NCI-H82 treated with DMSO at 0.1 percent for 48 hours (cell line): ENCODE measurements around the gene ZNF71.
"Not testable (repeated sequence)": the region's sequence is repeated elsewhere in the genome, so short reads cannot be mapped to it uniquely, and the experiment has no call there.

Experiments
- DNase-seq: peaks from one replicate; lab custom pipeline; 2025; ENCODE audit not compliant: unreplicated experiment; lab: John Stamatoyannopoulos, UW

The ZNF71 gene

DNA sequence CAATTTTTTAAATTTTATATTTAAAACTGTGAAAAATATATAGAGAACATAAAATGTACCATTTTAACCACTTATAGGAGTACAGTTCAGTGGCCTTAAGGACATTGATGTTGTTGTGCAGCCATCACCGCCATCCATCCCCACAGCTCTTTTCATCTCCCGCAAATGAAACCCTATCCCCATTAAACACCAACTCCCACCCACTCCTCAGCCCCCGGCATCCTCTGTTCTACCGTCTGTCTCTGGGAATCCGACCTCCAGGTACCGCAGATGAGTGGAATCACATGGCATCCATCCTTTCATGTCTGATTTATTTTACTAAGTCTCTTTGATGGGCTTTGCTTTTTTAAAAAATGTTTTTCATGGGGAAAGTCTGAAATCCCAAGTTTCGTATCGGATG, 24.0 kb downstream of the ZNF71 start:
- no peak for DNase-seq

DNA sequence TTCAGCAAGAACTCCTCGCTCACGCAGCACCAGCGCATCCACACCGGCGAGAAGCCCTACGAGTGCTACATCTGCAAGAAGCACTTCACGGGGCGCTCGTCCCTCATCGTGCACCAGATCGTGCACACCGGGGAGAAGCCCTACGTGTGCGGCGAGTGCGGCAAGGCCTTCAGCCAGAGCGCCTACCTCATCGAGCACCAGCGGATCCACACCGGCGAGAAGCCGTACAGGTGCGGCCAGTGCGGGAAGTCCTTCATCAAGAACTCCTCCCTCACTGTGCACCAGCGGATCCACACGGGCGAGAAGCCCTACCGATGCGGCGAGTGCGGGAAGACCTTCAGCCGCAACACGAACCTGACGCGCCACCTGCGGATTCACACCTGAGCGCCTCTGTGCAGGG, 27.3 kb downstream of the ZNF71 start:
- no peak for DNase-seq

DNA sequence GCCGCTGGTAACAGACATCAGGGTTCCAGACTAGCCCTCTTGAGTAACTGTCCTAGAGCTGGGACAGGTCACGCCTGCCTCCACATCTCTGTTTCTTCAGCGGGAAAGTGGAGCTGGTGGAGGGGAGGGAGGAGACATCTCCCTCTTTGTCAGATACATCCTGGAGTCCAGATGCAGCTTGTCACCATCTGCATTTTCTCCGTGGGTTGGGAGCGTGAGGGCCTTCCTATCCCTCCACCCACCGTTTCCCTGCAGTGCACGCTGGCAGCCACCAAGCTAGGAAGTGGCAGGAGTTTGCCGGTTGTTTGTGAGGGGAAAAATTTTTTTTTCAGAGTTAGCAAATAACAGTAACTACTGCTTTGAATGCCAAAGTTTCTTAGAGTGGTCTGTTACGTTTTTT, 27.9 kb downstream of the ZNF71 start:
- DNase-seq: no peak

DNA sequence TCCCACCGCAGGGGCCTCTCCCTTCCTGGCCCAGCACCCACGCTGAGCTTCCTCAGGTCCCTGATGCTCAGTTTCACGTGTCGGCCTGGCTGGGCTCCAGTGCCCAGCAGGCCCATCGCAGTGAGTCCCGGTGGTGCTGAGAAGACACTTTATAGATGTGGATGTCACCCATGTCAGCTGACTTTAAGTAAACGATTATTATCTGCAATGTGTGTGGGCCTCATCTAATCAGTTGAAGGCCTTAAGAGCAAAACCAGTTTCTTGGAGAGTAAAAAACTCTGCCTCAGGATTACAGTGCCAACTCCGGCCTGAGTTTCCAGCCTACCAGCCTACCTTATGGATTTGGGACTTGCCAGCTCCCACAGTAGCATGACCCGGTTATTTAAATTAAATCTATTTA, 30.6 kb downstream of the ZNF71 start:
- DNase-seq: no peak

DNA sequence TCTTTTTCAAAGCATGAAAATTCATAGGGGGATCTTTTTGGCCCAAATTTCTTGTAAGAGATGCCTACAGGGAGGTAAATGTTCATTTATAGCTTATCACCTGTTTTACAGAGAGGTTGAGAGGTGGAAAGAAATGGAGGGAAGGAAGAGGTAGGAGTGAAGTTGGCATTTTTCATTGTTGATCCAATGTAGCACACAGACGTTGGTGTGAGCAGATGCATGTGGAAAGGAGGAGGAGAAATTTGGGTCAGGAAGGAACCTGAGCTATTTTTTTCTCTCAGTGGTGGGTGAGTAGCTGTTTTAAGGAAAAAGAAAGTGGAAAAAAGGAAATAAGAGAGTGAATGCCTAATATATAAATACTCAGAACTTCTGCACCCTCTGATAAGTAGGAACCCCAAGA, 37.9 kb downstream of the ZNF71 start:
- DNase-seq: no peak

DNA sequence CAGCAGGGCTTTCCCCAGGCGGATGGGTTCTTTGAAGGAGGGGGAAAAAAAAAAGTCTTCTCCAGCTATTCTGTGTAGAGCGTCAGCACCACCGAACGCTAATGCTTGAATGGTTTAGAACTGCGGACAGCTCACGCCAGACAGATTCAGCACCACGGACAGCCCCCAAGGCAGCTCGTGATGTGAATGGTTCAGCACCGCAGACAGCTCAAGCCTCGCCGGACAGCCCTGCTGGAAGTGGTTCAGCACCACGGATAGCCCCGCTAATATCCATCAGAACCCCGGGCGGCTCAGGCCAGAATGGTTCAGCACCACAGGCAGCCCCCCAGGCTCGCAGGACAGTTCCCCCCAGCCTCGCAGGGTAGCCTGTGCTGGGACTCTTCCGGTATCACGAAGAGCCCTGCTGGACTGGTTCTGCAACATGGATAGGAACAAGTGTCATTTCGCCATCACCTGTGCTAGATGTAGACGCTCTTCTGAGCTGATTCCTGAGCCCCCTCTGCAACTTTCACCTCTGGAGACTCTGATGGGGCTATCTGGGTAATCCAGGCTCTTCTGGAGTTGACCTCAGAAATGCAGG, 43.0 kb downstream of the ZNF71 start:
- DNase-seq: no peak

DNA sequence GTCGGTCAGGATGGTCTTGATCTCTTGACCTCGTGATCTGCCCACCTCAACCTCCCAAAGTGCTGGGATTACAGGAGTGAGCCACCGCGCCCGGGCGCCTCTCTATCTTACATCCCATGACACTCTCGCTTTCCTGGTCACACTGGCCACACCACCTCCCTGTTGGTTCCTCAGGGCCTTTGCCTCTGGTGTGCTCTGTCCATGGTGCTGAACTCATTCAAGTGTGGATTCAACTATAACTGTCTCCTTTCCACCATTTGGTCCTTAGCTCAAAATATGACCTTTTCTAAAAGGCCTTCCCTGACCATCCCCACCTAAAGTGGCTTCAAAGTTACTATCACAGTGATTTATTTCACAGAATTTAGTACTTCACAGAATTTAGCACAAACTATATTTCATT, 44.1 kb downstream of the ZNF71 start:
- DNase-seq: no peak

DNA sequence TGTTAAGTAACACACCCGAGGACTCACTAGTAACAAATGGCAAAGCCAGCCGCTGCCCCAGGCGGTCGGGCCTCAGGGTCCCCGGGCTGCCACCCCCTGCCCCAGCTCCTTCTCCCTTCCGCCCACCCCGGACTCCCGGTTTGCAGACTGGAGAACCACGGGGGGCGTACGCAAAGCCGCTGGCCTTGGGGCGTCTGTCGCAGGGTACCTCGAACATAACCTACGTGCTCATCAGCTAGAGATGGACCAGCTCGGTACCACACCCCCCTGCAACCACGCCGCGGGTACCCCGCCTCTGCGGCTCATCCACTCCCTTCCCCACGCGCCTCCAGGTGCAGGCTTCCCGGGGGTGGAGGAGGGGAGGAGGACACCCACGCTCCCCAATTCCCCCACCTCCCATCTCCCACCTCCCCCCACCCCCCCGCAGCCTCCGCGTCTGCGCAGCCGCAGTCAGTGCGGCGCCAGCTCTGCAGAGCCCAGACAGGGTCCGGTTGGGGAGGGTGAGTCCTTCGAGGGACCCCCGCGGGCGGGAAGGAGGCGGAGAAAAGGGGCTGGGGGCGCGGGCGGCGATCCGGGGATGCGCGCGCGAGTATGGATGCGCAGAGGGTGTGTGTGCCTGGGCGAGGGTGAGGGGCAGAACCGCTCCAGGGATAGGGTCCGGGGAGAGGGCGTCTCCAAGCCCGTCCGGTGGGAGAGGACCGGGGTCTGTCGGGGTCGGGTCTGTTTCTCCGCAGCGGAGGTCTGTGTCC, 47.8 kb downstream of the ZNF71 start, which contains the start of gene SMIM17:
SMIM17 (plus strand) TSS at position 449 of the 749 bp plus-strand sequence. CDS start 2,509 bp downstream, outside the sequence.
- no peak for DNase-seq

DNA sequence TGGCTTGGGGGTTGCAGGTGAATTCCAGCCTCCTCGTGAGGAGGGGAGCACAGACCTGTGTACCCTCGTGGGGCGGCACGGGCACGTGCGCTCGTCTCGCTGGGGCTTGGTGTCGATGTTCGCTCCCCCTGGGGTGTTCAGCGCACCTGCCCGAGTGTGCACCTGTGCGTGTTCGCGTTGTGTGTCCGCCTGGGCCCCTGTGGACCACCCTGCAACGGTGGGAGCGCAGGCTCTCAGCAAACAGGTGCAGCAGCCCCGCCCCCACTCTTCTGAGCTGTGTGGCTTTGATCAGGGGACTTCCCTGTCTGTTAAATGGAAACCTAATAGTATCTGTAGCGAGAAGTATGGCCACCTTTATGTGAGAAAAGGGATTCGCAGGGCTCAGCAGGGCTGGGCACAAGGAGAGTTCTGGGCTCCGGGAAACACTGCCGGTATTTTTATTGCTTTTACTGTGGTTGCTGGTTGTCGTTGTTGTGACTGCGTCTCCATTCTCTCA, 48.4 kb downstream of the ZNF71 start:
- no peak for DNase-seq

DNA sequence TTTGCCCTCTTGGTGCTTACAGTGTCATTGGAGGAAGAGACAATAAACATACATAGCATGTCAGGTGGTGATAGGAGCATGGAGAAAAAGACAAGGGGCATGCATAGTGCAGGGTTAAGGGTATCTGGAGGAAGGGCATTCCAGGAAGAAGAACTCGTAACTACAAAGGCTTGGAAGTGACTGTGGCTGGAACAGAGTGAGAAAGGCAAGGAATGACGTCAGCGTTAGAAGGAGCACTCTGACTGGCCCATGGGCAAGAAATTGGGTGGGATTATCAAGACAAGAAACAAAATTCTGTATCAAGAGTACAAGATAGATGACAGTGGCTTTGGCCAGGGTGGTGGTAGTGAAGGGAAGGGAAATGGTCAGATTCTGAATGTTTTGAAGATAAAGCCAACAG, 59.0 kb downstream of the ZNF71 start:
- no peak for DNase-seq

DNA sequence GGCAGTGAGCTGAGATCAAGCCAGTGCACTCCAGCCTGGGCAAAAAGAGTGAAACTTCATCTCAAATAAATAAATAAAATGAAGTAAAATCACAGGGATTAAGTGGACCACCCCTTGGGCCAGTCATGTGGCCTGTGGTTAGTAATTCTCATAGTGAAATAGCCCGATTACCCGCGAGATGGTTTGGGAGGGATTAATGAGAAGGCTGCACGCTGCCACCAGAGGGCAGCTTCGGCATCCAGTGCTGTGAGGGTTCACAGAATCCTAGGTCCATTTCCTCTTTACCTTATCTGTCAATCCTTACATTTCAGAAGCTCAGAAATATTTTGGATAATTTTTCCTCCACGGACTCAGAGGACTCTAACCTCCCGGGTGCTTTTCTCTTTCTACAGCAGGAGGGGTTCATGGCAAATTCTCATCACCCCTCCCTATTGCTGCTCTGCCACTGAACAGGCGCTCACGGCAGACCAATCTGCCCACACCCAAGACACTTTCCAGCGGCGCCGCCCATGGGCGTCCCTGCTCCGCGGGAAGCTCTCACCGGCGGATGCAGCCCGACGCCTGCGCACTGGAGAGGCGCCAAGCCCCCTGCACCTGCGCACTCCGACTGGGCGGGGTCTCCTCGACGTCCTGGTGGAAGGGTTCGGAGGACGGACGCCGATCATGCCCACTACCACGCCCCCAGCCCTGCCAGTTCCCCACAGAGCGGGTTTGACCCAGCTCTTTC, 65.4 kb downstream of the ZNF71 start:
- no peak for DNase-seq

DNA sequence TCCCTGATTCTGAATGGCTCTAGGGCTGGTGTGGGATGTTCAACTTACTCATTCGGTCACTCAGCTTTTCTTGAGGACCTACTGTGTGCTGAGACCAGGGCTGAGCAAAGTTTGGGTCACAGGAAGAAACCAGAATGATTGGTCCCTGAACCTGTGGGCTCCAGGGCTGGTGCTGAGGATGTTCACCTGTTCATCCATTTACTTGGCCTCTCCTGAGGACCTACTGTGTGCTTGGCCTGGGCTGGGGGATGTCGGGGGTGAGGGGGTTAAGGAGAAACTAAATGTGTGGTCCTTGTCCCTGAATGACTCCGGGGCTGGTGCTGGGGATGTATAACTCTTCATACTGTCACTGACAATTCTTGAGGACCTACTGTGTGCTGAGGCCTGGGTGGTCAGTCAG, 66.1 kb downstream of the ZNF71 start:
- DNase-seq: no peak

DNA sequence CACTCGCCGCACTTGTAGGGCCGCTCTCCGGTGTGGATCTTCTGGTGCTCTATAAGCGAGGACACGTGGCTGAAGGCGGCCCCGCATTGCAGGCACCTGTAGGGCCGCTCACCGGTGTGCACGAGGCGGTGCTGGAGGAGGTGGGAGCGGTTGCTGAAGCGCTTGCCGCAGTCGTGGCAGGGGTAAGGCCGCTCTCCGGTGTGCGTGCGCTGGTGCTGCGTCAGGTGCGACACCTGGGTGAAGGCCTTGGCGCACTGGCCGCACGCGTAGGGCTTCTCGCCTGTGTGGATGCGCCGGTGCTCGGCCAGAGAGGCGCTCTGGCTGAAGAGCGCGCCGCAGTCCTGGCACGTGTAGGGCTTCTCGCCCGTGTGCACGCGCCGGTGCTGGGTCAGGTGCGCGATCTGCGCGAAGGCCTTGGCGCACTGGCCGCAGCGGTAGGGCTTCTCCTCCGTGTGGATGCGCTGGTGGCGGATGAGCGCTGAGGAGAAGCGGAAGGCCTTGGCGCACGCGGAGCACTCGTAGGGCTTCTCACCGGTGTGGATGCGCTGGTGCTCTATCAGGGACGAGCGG, 68.9 kb downstream of the ZNF71 start:
- no peak for DNase-seq

DNA sequence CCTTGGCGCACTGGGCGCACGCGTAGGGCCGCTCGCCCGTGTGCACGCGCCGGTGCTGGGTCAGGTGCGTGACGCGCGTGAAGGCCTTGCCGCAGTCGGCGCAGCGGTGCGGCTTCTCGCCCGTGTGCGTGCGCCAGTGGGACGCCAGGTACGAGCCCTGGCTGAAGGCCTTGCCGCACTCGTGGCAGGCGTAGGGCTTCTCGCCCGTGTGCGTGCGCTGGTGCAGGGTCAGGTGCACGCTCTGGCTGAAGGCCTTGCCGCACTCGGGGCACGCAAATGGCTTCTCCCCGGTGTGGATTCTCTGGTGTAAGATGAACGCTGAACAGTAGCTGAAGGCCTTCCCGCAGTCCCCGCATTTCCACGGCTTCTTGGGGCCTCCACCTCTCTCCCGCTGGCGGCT, 69.4 kb downstream of the ZNF71 start:
- no peak for DNase-seq

DNA sequence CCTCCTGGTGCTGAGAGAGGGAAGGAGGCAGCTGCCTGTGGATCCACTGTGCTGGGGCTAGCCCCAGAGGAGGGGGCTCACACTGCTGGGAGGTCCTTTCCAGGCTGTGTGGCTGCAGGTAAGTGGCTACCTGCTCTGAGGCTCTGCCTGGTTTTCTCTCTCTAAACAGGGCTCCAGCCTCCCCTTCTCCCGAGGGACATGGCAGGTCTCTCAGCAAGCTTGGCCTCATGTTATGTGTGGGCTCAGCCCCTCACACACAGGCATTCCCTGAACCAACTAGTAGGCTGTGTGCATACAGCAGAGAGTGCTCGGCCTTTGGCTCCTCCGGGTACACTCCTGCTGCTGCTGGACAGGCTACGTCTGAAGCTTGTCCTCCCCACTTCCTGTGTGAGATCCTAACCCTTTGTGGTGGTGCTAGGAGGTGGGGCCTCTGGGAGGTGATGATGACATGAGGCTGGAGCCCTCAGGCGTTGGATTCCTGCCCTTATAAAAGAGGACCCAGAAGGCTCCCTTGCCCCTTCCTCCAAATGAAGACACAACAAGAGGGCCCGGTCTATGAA, 72.3 kb downstream of the ZNF71 start:
- no peak for DNase-seq

DNA sequence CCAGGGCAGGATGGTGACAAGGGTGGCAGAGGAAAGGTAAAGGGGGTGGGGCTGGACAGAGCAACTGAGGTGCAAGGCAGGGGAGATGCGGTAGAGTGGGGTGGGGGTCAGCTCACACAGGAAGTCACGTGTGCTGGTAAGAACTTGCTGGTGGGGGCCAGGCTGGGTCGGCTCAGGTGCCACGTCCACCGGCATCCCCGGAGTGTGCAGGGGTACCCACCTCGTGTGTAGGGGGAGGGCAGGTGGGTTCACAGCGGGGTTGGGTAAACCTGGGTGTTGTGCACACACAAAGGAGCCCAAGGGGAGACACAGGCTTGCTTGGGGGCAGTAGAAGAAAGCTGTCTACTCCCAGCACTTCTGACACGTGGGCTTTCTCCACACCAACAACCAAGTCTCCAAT, 73.6 kb downstream of the ZNF71 start:
- no peak for DNase-seq

DNA sequence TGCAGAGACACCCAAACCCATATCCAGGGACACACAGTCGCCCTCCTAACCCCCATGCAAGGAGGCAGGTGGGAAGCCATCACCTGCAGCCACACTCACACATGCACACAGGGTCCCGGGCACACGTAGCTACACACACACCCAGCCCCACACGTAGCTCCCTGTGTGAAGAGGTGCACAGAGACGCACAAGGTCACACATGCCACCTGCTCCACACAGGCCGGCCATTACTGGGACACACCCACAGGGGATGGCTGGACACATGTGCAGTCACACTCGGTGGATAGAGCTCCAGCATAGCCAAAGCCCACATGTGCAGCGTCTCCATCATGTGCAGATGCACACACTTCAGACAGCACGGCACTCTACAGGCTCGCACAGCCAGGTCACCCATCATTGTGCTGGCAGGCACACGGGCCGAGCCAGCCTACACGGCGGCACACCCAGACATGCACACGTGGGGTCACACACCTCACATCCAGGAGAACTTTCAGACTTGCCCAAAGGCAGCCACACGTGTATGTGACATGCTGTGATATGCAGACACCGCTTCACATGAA, 75.4 kb downstream of the ZNF71 start:
- DNase-seq: no peak

DNA sequence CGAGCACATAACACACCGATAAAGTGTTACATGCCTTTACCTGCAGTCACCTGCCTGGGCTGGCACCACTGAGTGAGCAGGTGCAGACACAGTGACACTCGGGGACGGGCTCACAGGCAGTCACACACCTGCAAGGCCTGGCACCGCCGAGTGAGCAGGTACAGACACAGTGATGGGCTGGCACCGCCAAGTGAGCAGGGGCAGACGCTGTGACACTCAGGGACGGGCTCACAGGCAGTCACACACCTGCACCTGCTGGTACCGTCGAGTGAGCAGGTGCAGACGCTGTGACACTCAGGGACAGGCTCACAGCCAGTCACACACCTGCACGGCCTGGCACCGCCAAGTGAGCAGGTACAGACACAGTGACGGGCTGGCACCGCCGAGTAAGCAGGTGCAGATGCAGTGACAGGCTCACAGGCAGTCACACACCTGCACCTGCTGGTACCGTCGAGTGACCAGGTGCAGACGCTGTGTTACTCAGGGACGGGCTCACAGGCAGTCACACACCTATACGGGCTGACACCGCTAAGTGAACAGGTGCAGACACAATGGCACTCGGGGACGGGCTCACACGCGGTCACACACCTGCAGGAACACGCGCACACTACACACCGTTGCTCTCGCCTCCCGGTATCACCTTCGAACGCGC, 76.0 kb downstream of the ZNF71 start:
- no peak for DNase-seq

DNA sequence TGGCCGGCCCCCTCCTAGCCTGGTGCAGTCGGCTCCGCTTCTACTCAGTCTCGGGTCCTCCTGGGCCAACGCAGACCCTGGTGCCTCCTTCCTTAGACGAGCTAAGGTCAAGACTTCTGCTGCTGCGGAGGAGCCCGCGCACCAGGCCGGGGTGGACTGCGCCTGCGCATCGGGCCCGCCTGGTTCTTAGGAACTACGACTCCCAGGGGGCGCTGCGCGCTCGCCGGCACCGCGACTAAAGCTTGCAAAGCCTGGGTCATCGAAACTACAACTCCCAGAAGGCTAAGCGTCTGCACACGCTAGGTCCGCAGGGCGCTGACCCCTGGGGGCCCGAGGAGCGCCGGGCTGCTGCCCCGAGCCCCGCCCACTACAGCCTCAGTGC, 76.5 kb downstream of the ZNF71 start, which contains the start of gene ZNF835:
ZNF835 (minus strand) TSS at position 145 of the 382 bp plus-strand sequence. CDS start 6,559 bp downstream, outside the sequence.
- peak; percentile 24 for DNase-seq

DNA sequence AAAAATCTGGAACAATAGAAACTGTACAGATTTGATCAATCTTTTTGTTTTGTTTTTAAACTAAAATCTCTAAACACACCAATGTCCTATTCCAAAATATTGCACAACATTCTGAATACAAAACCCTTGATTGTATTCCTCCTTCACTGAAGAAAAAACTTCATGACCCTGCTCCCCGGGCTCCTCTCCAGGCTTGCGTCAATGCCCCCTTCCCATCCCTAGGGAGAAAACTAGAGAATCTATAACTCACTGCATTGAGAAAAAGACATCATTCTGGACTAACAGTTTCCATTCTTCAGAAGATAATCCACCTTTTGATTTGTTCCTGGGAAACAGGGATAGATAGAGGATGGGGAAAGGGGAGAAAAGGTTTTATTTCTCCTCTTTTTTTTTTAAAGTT, 77.5 kb downstream of the ZNF71 start:
- DNase-seq: not testable (repeated sequence)
